Esophagus (tissue), 2 donors: ENCODE measurements around the gene MARK3. TPM values are rescaled to one million over a fixed set of nuclear protein-coding genes. Genes with fewer than 3 reads are reported as not detected.

Source experiments
- H3K27ac ChIP-seq, 2 donors: one replicate each; pipeline ENCODE4 v1.5.1; 2013; ENCODE audit warnings: low read depth in 2 of 2, mild to moderate bottlenecking in 2 of 2, inconsistent platforms in 1 of 2, low read length in 1 of 2, moderate library complexity in 1 of 2
- H3K27me3 ChIP-seq, 2 donors: one replicate each; pipeline ENCODE4 v1.6.1; 2013; ENCODE audit warnings: low read length in 2 of 2, control low read depth in 1 of 2, mild to moderate bottlenecking in 1 of 2; ENCODE audit not compliant: insufficient read depth in 2 of 2, control insufficient read depth in 1 of 2
- H3K36me3 ChIP-seq, 2 donors: one replicate each; pipeline ENCODE4 v1.6.1; 2013; ENCODE audit warnings: low read length in 1 of 2; ENCODE audit not compliant: control insufficient read depth in 2 of 2, insufficient read depth in 2 of 2
- H3K4me1 ChIP-seq, 2 donors: one replicate each; pipeline ENCODE4 v1.6.1; 2013; ENCODE audit warnings: low read length in 1 of 2; ENCODE audit not compliant: control insufficient read depth in 2 of 2, insufficient read depth in 2 of 2
- H3K4me3 ChIP-seq, 2 donors: one replicate each; pipeline ENCODE4 v1.5.1; 2013; ENCODE audit warnings: low read length in 2 of 2, mild to moderate bottlenecking in 2 of 2, low read depth in 1 of 2, moderate library complexity in 1 of 2
- H3K9me3 ChIP-seq, 2 donors: one replicate each; pipeline ENCODE4 v1.6.1; 2013; ENCODE audit warnings: mild to moderate bottlenecking in 2 of 2, low read depth in 1 of 2, low read length in 1 of 2, moderate library complexity in 1 of 2; ENCODE audit not compliant: control insufficient read depth in 2 of 2, insufficient read depth in 1 of 2
- WGBS, 2 donors: extraction: QIAGEN DNeasy Blood & Tissue Kit; methylation state at CpG; one replicate each; pipeline ENCODE4 v1.1.7; 2013; 5-methylcytosine and 5-hydroxymethylcytosine counted together
- polyA plus RNA-seq, 2 donors: library from polyadenylated mRNA; stranded (reverse); fragments of 200-250 nt; gene quantifications; one replicate each; pipeline ENCODE4 v1.2.3, GENCODE V29; 2013
- donor health status: healthy with polysubstance abuse.
- donor health status: Bipolar disorder and iron deficiency.

Gene MARK3
- polyA plus RNA-seq, 2 donors, result 45.5 to 65.4 TPM

DNA sequence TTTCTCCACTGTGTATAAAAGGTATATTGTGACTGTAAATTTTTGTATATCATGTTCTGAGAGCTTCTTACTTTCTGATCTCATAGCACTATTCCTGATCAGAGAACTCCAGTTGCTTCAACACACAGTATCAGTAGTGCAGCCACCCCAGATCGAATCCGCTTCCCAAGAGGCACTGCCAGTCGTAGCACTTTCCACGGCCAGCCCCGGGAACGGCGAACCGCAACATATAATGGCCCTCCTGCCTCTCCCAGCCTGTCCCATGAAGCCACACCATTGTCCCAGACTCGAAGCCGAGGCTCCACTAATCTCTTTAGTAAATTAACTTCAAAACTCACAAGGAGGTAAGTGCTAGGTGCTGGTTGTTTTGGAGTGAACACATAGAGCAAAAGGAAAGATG lies 106.5 kb downstream of the MARK3 start:
- H3K27me3 ChIP-seq, result no peaks in the 10 kb centered on the region
- WGBS, 2 donors, result 88 to 90% methylated on average over 10 of the region's 10 CpGs
- H3K9me3 ChIP-seq, result peaks cover 0 to 2% of the 10 kb centered on the region in 2 donors
- H3K4me1 ChIP-seq, result no peaks in the 10 kb centered on the region
- no peak overlapping the region for H3K4me3 ChIP-seq
- peaks cover 8 to 24% of the 10 kb centered on the region in 2 donors for H3K36me3 ChIP-seq
- H3K27ac ChIP-seq, result no peak overlapping the region

DNA sequence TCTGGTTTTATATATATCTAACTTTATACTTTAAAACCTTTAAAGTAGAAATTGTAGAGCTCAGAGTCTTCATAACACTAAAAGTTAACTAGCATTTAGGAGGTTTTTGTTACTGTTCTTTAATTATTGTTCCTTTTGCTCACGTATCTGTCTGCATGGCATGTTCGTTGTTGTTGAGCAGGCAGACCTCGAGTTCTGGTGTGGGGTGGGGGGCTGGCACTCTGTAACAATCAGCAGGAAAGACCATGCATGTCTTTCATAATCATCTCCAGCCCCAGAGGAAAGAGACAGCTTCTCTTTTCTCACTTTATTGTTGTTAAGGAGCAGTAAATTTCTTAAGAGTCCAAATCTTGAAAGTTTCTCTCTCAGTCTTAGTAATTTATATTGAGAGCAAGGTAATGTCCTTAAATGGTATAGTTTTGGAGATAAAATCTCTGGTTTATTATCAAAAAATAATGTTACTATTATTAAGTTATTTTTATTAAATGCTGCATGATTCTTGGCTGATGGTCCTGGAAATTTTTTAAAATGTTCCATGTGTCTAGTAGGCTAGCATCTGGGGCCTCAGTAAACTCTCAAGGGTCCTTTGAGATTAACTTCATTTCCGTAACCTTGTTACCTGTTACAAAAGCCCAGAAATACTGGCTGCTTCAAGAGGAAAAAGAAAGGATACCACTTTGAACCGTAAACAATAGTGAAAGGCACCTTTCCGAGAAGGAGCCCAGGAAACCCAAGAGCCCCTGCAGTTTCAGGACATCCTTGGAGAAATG lies 107.1 kb downstream of the MARK3 start:
- WGBS, 2 donors, result 83 to 85% methylated on average over 6 of the region's 6 CpGs
- H3K4me3 ChIP-seq, result no peak overlapping the region
- H3K4me1 ChIP-seq, result no peaks in the 10 kb centered on the region
- peak overlapping the region in 1 of 2 donors; percentile 13 for H3K27ac ChIP-seq
- peaks cover 8 to 22% of the 10 kb centered on the region in 2 donors for H3K36me3 ChIP-seq
- no peaks in the 10 kb centered on the region for H3K27me3 ChIP-seq
- H3K9me3 ChIP-seq, result peaks cover 0 to 2% of the 10 kb centered on the region in 2 donors

DNA sequence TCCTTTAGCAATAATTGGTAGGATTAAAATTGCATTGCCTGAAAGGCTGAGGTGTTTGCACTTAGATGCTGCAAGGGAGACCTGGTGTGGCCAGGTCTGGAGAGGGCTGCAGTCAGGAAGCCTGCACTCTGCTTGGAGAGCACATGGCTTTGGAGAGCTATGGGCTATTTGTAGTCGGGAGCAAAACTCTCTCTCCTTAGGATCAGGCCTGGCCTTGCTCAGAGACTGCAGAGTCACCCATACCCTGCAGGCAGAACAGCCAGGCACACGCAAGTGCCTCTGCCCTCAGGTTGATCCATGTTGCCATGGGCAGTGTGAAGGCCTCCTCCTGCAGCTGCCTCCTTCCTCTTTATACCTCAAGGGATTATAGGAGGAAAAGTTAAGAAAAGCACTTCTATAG lies 110.6 kb downstream of the MARK3 start:
- Histone ChIP-seq H3K27me3 (no peaks in the 10 kb centered on the region), H3K27ac (peak overlapping the region in 1 of 2 donors; percentile 28), H3K36me3 (peaks cover 8 to 14% of the 10 kb centered on the region in 2 donors), H3K9me3 (peaks cover 0 to 2% of the 10 kb centered on the region in 2 donors), H3K4me1 (peaks cover 0 to 3% of the 10 kb centered on the region in 2 donors), H3K4me3 (no peak overlapping the region)
- WGBS, 2 donors, result 59 to 61% methylated on average over 2 of the region's 2 CpGs

DNA sequence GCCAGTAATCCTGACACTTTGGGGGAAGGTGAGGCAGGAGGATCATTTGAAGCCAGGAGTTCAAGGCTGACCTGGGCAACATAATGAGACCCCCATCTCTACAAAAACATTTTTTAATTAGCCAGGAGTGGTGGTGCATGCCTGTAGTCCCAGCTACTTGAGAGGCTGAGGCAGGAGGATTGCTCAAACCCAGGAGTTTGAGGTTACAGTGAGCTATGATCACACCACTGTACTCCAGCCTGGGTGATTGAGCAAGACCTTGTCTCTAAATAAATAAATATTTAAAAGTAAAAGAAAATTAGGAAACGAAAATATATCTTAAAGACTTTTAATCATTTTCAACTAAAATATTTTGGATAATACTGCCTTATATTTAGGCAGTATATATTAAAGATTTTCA lies 111.6 kb downstream of the MARK3 start:
- Histone ChIP-seq H3K36me3 (peaks cover 13% of the 10 kb centered on the region in 2 donors), H3K27ac (no peak overlapping the region), H3K27me3 (no peaks in the 10 kb centered on the region), H3K4me3 (no peak overlapping the region), H3K9me3 (peaks cover 0 to 2% of the 10 kb centered on the region in 2 donors), H3K4me1 (peaks cover 0 to 3% of the 10 kb centered on the region in 2 donors)
- 0 to 43% methylated on average over 1 of the region's 1 CpG for WGBS, 2 donors

DNA sequence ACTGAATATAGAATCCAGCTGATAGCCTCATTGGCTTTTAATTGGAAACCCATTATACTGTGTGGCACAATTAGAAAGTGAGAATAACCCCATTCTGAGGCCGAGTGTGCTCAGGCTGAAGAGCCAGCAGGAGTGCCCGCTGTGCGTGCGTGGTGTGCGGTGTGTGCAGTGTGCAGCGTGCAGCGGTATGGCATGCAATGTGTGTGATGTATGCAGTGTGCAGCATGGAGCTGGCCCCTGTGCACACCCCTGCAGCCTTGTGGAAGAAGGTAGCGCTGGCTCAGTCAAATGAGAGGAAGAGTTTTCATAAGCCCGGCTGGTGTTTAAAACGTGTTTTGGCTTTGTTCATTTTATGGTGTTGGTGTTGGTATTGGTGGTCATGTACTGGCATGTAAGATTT lies 114.5 kb downstream of the MARK3 start:
- WGBS, 2 donors, result 41 to 62% methylated on average over 10 of the region's 10 CpGs

DNA sequence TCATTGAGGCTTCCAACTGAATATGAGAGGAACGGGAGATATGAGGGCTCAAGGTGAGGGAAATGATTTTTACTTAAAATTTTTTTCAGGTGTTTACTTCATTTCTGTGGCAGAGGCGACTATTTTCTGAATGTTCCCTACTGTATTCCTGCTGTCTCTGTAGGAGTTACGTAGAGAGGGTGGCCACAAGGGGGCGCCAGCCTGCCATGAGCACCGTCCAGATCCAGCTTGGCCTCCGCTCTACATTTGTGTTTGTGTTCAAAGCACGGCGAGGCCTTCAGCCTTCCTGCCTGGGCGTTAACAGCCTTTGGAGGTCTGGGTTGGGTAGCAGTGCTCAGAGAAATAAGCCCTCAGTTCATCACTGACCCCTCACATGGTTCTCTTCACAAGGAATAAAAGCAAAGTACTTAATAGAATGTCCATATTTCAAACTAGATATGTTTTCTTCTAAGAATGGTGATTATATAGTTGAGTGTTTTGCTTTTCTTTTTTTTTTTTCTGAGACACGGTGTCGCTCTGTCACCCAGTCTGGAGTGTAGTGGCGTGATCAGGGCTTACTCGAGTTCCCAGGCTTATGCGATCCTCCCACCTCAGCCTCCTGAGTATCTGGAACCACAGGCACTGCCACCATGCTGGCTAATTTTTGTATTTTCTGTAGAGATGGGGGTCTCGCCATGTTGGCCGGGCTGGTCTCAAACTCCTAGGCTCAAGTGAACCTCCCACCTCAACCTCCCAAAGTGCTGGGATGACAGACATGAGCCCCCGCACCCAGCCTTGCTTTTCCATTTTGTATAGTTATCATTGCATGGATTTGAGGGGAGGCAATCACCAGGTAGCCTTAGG lies 115.2 kb downstream of the MARK3 start:
- 38 to 42% methylated on average over 17 of the region's 17 CpGs for WGBS, 2 donors
- peaks cover 0 to 2% of the 10 kb centered on the region in 2 donors for H3K9me3 ChIP-seq
- H3K4me1 ChIP-seq, result peaks cover 0 to 3% of the 10 kb centered on the region in 2 donors
- H3K4me3 ChIP-seq, result no peak overlapping the region
- H3K27me3 ChIP-seq, result no peaks in the 10 kb centered on the region
- peak overlapping the region in 1 of 2 donors; percentile 11 for H3K27ac ChIP-seq
- peaks cover 20 to 28% of the 10 kb centered on the region in 2 donors for H3K36me3 ChIP-seq

More for the DNA sequence above, 114.5 kb downstream of the MARK3 start:
- Histone ChIP-seq H3K4me3 (no peak overlapping the region), H3K36me3 (peaks cover 17 to 22% of the 10 kb centered on the region in 2 donors), H3K9me3 (peaks cover 0 to 2% of the 10 kb centered on the region in 2 donors), H3K27ac (no peak overlapping the region), H3K27me3 (no peaks in the 10 kb centered on the region), H3K4me1 (peaks cover 0 to 3% of the 10 kb centered on the region in 2 donors)

DNA sequence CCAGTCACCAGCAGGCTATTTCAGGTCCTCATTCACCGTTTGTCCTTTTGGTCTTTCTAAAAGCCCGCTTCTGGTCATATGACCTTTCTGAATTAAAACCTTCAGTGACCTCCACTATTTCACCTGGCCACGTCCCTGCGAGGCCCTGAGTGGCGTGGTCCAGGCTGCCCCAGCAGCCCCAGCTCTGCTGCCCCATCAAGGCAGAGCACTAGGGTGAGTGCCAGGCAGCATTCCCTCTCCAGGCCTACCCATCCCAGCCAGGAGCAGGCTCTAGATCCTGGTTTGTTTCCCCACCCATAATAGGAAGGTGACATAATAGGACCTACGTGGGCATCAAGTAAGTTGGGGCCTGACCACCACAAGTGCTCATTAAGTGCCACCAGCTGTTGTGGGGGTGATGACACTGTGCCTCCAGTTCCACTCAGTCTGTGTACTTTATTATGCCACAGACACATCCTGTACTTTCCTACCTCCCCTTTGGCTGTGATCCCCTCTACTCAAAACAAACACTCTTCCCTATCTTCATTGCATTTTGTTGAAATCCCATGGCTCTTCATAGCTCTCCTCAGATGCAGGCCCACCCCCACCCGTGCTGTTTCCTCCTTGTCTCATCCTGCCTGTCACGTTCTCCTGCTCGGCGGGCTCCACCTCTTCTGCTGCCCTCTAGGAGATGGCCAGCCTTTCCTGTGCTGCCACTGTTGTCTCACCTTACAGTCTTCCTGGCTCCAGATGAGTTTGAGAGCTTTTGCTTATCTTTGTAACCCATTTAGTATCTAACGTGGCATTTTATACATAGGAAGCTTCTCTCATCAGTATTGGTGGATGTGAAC lies 116.0 kb downstream of the MARK3 start:
- 82 to 83% methylated on average over 11 of the region's 11 CpGs for WGBS, 2 donors
- H3K27me3 ChIP-seq, result no peaks in the 10 kb centered on the region
- peaks cover 0 to 2% of the 10 kb centered on the region in 2 donors for H3K9me3 ChIP-seq
- no peak overlapping the region for H3K4me3 ChIP-seq
- H3K36me3 ChIP-seq, result peaks cover 18 to 26% of the 10 kb centered on the region in 2 donors
- H3K27ac ChIP-seq, result no peak overlapping the region
- H3K4me1 ChIP-seq, result peaks cover 0 to 3% of the 10 kb centered on the region in 2 donors

DNA sequence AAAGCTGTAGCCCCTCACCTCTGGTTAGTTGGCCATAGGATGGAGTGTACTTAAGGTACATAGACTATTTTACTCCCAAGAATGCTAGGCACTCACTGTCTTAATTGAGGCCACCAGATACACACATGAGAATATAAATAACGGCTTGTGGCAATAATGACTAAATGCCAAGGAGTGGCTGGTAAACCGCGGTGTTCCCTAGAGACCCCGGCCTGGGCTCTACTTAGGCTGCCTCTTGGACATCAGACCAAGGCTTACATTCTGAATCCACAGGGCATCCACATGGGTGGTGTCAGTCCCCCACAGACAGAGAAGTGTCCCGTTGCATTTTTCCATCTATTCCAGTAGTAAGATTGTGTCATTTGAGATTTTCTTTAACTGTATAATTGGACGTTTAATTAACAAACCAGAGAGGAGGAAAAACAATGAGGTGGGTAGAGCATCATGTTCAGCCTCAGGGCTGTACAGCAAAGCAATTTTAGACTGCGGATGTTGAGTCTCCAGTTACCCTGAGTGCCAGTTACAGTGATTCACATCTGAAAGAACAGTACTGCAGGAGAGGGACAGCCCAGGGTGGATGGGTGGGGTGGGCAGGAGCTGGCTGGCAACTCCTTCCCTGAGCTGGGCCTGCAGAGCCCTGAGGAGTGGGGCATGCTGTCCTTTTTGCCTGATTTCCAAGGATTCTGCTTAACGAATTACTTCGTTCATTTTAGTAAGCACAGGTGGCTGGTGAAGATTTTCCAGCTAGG lies 116.9 kb downstream of the MARK3 start:
- Histone ChIP-seq H3K27me3 (no peaks in the 10 kb centered on the region), H3K9me3 (no peaks in the 10 kb centered on the region), H3K36me3 (peaks cover 18 to 26% of the 10 kb centered on the region in 2 donors), H3K27ac (no peak overlapping the region), H3K4me3 (no peak overlapping the region), H3K4me1 (peaks cover 0 to 3% of the 10 kb centered on the region in 2 donors)
- WGBS, 2 donors, result 88 to 91% methylated on average over 9 of the region's 9 CpGs
